Testis (tissue), 2 donors: ENCODE results near the gene LSP1.

ENCODE experiments used
- CTCF ChIP-seq, 3 experiments: fragments of 450-650 bp in 2 of 3; fragments of 200-600 bp in 1 of 3; sonication (generic) in 1 of 3; IDR thresholded peaks; one replicate each; pipeline ENCODE4 v1.5.1; 2016 to 2019; ENCODE audit warnings: antibody characterized with exemption in 3 of 3, mild to moderate bottlenecking in 2 of 3, moderate library complexity in 1 of 3
- POLR2A ChIP-seq: fragments of 450-650 bp; IDR thresholded peaks from one replicate; pipeline ENCODE4 v1.6.1; 2017; ENCODE audit warnings: antibody characterized with exemption, mild to moderate bottlenecking, moderate library complexity

GRCh38 chr11:1891831-1892115 is 38.9 kb downstream of the LSP1 start, which contains the start of gene PRR33:
- TF ChIP-seq CTCF (IDR thresholded peaks at IDR 0.05) = no peak
- TF ChIP-seq POLR2A = no peak
